GM19238 (cell line): ENCODE measurements around the gene TNFAIP8.
A peak's percentile ranks its signal among the peaks of the same experiment; 100 is the strongest.

ENCODE experiments used
- DNase-seq: peaks from one replicate; pipeline ENCODE4 v3.0.0; 2011; ENCODE audit warnings: low spot score; ENCODE audit not compliant: insufficient read length

Gene TNFAIP8

GRCh38 chr5:119355685-119356611 lies at the start of gene TNFAIP8:
TNFAIP8 (plus strand) TSS chr5:119356019; CDS start chr5:119356091, 72 bp downstream.
- peak; percentile 42 for DNase-seq

- no peak for DNase-seq
Measured at GRCh38 chr5:119307170-119307569, 48.6 kb upstream of the TNFAIP8 start.

- no peak for DNase-seq
Measured at GRCh38 chr5:119309326-119309725, 46.5 kb upstream of the TNFAIP8 start.

GRCh38 chr5:119311688-119312087 lies 44.1 kb upstream of the TNFAIP8 start:
- DNase-seq: no peak

- DNase-seq: no peak
Measured at GRCh38 chr5:119312403-119312802, 43.4 kb upstream of the TNFAIP8 start.

- no peak for DNase-seq
Measured at GRCh38 chr5:119313197-119313596, 42.6 kb upstream of the TNFAIP8 start.

- no peak for DNase-seq
Measured at GRCh38 chr5:119313658-119314605, 41.9 kb upstream of the TNFAIP8 start.

GRCh38 chr5:119315516-119315949 lies 40.3 kb upstream of the TNFAIP8 start:
- peak; percentile 54 for DNase-seq

- DNase-seq: no peak
Measured at GRCh38 chr5:119316086-119316485, 39.7 kb upstream of the TNFAIP8 start.

GRCh38 chr5:119316906-119317305 lies 38.9 kb upstream of the TNFAIP8 start:
- no peak for DNase-seq

GRCh38 chr5:119318256-119318894 lies 37.4 kb upstream of the TNFAIP8 start:
- no peak for DNase-seq

GRCh38 chr5:119319401-119319800 lies 36.4 kb upstream of the TNFAIP8 start:
- no peak for DNase-seq

- no peak for DNase-seq
Measured at GRCh38 chr5:119319890-119320289, 35.9 kb upstream of the TNFAIP8 start.

GRCh38 chr5:119321569-119322311 lies 34.1 kb upstream of the TNFAIP8 start:
- no peak for DNase-seq

- no peak for DNase-seq
Measured at GRCh38 chr5:119322312-119322947, 33.4 kb upstream of the TNFAIP8 start.

- DNase-seq: no peak
Measured at GRCh38 chr5:119322948-119323537, 32.8 kb upstream of the TNFAIP8 start.

- no peak for DNase-seq
Measured at GRCh38 chr5:119323601-119324000, 32.2 kb upstream of the TNFAIP8 start.

GRCh38 chr5:119324842-119325241 lies 31.0 kb upstream of the TNFAIP8 start:
- no peak for DNase-seq

GRCh38 chr5:119327018-119327417 lies 28.8 kb upstream of the TNFAIP8 start:
- no peak for DNase-seq
